Skin of body (tissue), 2 donors: ENCODE results near the gene TREML4. TPM values are rescaled to one million over a fixed set of nuclear protein-coding genes. Genes with fewer than 3 reads are reported as not detected.
"Not testable (repeated sequence)": the region's sequence is repeated elsewhere in the genome, so short reads cannot be mapped to it uniquely, and the experiment has no call there.

ENCODE experiments used
- DNase-seq: peaks from one replicate; lab custom pipeline; 2025; lab: John Stamatoyannopoulos, UW
- total RNA-seq: library from RNA; depleted of rRNA; stranded (reverse); fragments of >200 nt; gene quantifications from one replicate; pipeline ENCODE4 v1.2.3, GENCODE V29; 2014

Gene TREML4
- total RNA-seq, result not detected

DNA sequence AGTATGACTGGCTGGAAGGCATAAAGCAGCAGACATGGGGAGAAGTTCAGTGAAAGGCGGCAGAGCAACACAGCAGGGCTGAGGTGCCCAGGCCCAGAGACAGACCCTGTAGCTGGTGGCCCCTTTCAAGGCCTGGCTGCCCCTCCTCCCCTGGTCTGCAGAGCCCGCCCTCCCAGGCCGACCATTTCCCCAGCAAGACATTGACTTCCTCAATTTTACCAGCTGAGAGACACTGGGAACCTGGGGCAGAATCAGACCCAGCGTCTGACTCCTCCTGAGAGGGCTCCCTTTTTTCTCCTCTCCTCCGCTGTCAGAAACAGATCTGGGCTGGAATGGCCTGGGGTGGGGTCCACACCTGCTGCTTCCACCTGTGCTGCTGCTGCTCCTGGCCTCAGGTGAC is at the start of gene TREML4:
TREML4 (plus strand) TSS at position 254 of the 400 bp plus-strand sequence; CDS start at position 333, 79 bp downstream.
- DNase-seq, result no peak

- no peak for DNase-seq
Observed at GRCh38 chr6:41179163-41179562, 49.0 kb upstream of the TREML4 start.

- DNase-seq, result no peak
Observed at GRCh38 chr6:41181566-41181965, 46.6 kb upstream of the TREML4 start.

DNA sequence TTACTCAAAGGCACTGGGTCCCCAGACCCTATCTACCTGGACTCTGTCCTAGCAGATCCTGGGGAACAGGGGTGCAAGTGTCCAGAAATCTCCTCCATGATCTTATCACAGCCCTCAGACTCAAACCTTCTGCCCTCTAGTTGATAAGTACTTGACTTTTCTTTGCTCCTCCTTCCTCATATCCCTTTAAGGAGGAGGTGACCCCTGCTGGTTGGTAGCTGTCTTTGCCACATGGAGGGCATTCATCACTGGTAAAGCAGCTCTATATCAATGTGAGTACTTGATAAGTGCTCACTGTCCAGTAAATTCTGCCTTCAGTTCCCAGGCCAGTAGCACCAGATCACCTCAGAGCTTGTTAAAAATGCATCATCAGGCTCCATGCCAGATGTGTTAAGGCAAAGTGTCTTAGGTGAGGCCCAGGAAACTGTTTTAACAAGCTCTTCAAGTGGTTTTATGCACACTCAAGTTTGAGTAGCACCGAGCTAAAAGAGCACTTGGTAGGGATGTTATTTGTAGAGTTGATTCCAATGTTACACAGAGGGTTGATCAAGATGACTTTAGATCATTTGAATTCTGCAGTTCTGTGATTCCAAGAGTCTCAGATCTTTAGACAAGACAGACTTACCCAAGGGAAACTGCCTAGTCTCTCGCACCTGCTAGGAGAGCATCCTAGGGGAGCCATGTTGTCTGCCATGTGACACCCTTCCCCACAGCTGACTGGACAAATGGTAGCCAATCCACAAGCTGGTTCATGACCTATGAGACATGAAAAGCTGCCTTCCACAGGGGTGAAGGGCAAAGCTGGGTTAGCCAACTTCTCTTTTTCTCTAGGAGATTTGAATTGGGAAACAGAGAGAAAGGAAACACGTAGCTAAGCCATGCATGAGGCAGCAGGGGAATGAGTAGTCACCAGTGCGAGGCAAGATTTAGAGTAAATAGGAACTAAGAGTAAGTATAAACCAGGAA is 45.8 kb upstream of the TREML4 start:
- no peak for DNase-seq

DNA sequence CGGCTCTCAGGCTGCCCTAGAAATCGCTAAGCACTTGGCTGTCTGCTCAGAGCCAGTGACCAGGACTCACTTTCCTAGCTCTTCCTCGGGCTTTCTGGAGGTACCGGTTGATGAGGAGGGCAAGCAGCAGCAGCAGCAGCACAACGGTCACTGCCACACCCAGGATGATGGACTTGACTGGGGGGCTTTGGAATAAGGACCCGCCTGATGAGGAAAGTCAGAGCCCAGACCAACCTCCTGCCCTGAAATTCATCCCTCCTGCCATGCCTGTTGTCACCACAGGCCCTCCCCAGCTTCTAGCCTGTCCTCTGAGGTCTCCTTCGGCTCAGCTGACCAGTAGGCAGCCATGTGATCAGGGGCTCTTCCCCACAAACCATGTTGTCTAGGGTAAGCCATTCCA is 43.4 kb upstream of the TREML4 start:
- no peak for DNase-seq

GRCh38 chr6:41186031-41186562 is 42.1 kb upstream of the TREML4 start:
- no peak for DNase-seq

- DNase-seq, result no peak
Observed at GRCh38 chr6:41187924-41188886, 39.9 kb upstream of the TREML4 start.

DNA sequence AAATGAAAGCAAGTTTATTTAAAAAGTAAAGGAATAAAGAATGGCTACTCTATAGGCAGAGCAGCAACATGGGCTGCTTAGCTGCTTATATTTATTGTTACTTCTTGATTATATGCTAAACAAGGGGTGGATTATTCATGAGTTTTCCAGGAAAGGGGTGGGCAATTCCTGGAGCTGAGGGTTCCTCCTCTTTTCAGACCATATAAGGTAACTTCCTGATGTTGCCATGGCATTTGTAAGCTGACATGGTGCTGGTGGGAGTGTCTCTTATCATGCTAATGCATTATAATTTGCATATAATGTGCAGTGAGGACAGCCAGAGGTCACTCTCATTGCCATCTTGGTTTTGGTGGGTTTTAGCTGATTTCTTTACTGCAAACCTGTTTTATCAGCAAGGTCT is 39.1 kb upstream of the TREML4 start:
- DNase-seq, result not testable (repeated sequence)

- no peak for DNase-seq
Observed at GRCh38 chr6:41189967-41190366, 38.2 kb upstream of the TREML4 start.

GRCh38 chr6:41190791-41191190 is 37.4 kb upstream of the TREML4 start:
- DNase-seq, result no peak

GRCh38 chr6:41191569-41191968 is 36.6 kb upstream of the TREML4 start:
- DNase-seq, result no peak

GRCh38 chr6:41193171-41193734 is 34.9 kb upstream of the TREML4 start:
- DNase-seq, result no peak

- DNase-seq, result no peak
Observed at GRCh38 chr6:41193884-41194283, 34.3 kb upstream of the TREML4 start.

- DNase-seq, result no peak
Observed at GRCh38 chr6:41194386-41194785, 33.8 kb upstream of the TREML4 start.

- no peak for DNase-seq
Observed at GRCh38 chr6:41197234-41197633, 30.9 kb upstream of the TREML4 start.

GRCh38 chr6:41199552-41200246 is 28.4 kb upstream of the TREML4 start:
- no peak for DNase-seq

GRCh38 chr6:41200296-41200900 is 27.8 kb upstream of the TREML4 start:
- DNase-seq, result no peak

- no peak for DNase-seq
Observed at GRCh38 chr6:41200901-41201763, 27.0 kb upstream of the TREML4 start, which contains the start of gene TREML2. Gene TREML2, minus strand, starts transcription at chr6:41201149. Its CDS starts 141 bp downstream, at chr6:41201008.

GRCh38 chr6:41201764-41202173 is 26.4 kb upstream of the TREML4 start:
- no peak for DNase-seq
